Measurements from ENCODE around the gene MYO1B. TPM values are rescaled to one million over a fixed set of nuclear protein-coding genes. Genes with fewer than 3 reads are reported as not detected.

MYO1B gene
- total and polyA plus RNA-seq, 10 of the 15 experiments (the other 5 are each of a cell fraction or from before 2014, with no cell fraction given): 0.10 to 4.2 (median 1.6) TPM

GRCh38 chr2:191405546-191405945 lies 160.3 kb downstream of the MYO1B start (continued):
- no peak for TF ChIP-seq SMAD5 (IDR thresholded peaks at IDR 0.05; ENCODE audit: low read depth)
- TF ChIP-seq MTA3 (IDR thresholded peaks at IDR 0.05; ENCODE audit: borderline replicate concordance, low read length): no peak

GRCh38 chr2:191410646-191411436 lies 165.6 kb downstream of the MYO1B start:
- Histone ChIP-seq H3K4me3 (no peak overlapping the region), H2AFZ (ENCODE audit: control insufficient read depth, low read depth, low read length) (no peak overlapping the region), H3K4me2 (ENCODE audit: control insufficient read depth, insufficient read depth) (no peak overlapping the region), H3K27me3 (replicated peaks in 1 of 2; ENCODE audit: control insufficient read depth in 2 of 2, insufficient read depth in 2 of 2, low read length in 1 of 2) (no peaks in the 10 kb centered on the region), H3K9ac (ENCODE audit: control insufficient read depth, insufficient read depth, low read length) (no peak overlapping the region), H4K20me1 (ENCODE audit: control insufficient read depth, insufficient read depth) (no peaks in the 10 kb centered on the region), H3K27ac (ENCODE audit: control insufficient read depth, insufficient read depth) (no peak overlapping the region), H3K36me3 (ENCODE audit: control insufficient read depth in 2 of 2, insufficient read depth in 2 of 2, low read length in 1 of 2) (no peaks in the 10 kb centered on the region), H3K4me1 (ENCODE audit: control insufficient read depth, insufficient read depth, low read length) (no peaks in the 10 kb centered on the region), H3K79me2 (ENCODE audit: control insufficient read depth, insufficient read depth, low read length) (no peaks in the 10 kb centered on the region), H3K9me3 (replicated peaks; ENCODE audit: control insufficient read depth, insufficient read depth, low read length) (no peaks in the 10 kb centered on the region)
- POLR2A ChIA-PET: no interaction called here
- intact Hi-C loops (cut with micrococcal nuclease; ENCODE audit: unreplicated experiment): no loop called here
- WGBS (ENCODE audit: insufficient coverage, insufficient replicate concordance, low lambda C conversion rate, missing lambda C conversion rate): 40% methylated on average over 6 of the region's 6 CpGs
- CTCF ChIA-PET: no interaction called here
- in situ Hi-C loops (cut with MboI): no loop called here
- RAD21 ChIA-PET (ENCODE audit: unreplicated experiment): no interaction called here
- DNase-seq (ENCODE audit: low read depth, low spot score) (no peak), FAIRE-seq (no peak), ATAC-seq (no peak)
- SMC1A ChIA-PET (ENCODE audit: uncharacterized antibody, unreplicated experiment): no interaction called here
- BruUV-seq (replicated peaks): no TSS peak
- TF ChIP-seq TCF12 (IDR thresholded peaks at IDR 0.05; ENCODE audit: low read depth, low read length) (no peak), RELA (IDR thresholded peaks at IDR 0.05; ENCODE audit: borderline replicate concordance, partially characterized antibody) (no peak), TARDBP (IDR thresholded peaks at IDR 0.05; ENCODE audit: borderline replicate concordance) (no peak), RAD51 (IDR thresholded peaks at IDR 0.05) (no peak), TBL1XR1 (IDR thresholded peaks at IDR 0.05; ENCODE audit: low read depth, low read length) (no peak), STAT1 (conservative IDR thresholded peaks at IDR 0.05) (no peak), EED (IDR thresholded peaks at IDR 0.05; ENCODE audit: low read depth) (no peak), RAD21 (IDR thresholded peaks at IDR 0.05; ENCODE audit: insufficient read depth, low read depth, low read length) (no peak), ZBTB4 (CRISPR knock-in tag; IDR thresholded peaks at IDR 0.05) (no peak), MYB (IDR thresholded peaks at IDR 0.05; ENCODE audit: borderline replicate concordance, low read depth, low read length) (no peak), TAF1 (IDR thresholded peaks at IDR 0.05; ENCODE audit: borderline replicate concordance, low read depth, low read length) (no peak), ASH2L (IDR thresholded peaks at IDR 0.05; ENCODE audit: borderline replicate concordance, low read depth) (no peak), MXI1 (IDR thresholded peaks at IDR 0.05; ENCODE audit: low read depth, low read length) (no peak), CBX3 (IDR thresholded peaks at IDR 0.05; ENCODE audit: borderline replicate concordance, low read depth) (no peak), MEF2B (IDR thresholded peaks at IDR 0.05; ENCODE audit: partially characterized antibody, poor library complexity, severe bottlenecking) (no peak), PKNOX1 (IDR thresholded peaks at IDR 0.05) (no peak), NBN (IDR thresholded peaks at IDR 0.05) (no peak)

Data from GM12878 (cell line).